Measurements from ENCODE around the gene NGEF.

- TF ChIP-seq POLR2A (IDR thresholded peaks at IDR 0.05) = no peak
- TF ChIP-seq CTCF (IDR thresholded peaks at IDR 0.05) = no peak
These were observed 149.1 kb downstream of the NGEF start for GRCh38 chr2:232863996-232864395.

Measured in adrenal gland (tissue), 5 donors.